ENCODE data around the gene ZBTB42.
"Not testable (repeated sequence)": the region's sequence is repeated elsewhere in the genome, so short reads cannot be mapped to it uniquely, and the experiment has no call there.

The ZBTB42 gene

DNA sequence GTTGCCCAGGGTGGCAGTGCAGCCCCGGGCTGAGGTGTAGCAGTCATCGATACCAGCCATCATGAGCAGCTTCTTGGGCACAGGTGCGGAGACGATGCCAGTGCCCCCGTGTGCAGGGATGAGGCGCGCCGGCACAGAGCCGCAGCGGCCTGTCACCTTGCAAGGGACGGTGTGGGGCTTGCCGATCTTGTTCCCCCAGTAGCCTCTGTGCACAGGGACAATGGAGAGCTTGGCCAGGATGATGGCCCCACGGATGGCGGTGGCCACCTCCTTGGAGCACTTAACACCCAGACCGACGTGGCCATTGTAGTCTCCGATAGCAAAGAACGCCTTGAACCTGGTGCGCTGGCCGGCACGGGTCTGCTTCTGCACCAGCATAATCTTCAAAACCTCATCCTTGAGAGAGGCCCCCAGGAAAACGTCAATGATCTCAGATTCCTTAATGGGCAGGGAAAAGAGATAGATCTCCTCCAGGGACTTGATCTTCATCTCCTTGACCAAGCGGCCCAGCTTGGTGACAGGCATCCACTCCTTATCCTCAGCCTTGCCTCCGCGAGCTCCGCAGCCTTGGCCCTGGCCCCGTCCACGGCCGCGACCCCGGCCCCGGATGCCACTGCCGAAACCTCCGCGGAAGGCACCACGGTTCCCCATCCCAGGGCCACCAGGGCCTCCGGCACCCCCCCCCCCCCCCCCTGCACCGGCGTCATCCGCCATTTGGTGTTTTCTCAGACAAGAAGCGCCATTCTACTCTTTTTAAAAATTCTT lies 35.5 kb downstream of the ZBTB42 start:
- not testable (repeated sequence) for DNase-seq (ENCODE audit: low read depth, low spot score)

DNA sequence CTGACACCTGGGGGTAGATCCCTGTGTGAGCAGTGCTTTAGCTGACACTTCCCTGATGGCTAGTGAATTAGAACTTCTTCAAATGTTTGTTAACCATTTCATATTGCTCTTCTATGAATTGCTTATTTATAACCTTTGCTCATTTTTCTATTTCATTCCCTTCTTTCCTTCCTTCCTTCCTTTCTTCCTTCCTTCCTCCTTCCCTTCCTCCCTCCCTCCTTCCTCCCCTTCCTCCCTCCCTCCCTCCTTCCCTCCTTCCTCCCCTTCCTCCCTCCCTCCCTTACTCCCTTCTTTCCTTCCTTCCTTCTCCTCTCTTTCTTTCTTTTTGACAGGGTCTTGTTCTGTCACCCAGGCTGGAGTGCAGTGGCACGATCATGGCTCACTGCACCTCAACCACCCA lies 40.8 kb downstream of the ZBTB42 start:
- DNase-seq (ENCODE audit: low read depth, low spot score) = no peak

DNA sequence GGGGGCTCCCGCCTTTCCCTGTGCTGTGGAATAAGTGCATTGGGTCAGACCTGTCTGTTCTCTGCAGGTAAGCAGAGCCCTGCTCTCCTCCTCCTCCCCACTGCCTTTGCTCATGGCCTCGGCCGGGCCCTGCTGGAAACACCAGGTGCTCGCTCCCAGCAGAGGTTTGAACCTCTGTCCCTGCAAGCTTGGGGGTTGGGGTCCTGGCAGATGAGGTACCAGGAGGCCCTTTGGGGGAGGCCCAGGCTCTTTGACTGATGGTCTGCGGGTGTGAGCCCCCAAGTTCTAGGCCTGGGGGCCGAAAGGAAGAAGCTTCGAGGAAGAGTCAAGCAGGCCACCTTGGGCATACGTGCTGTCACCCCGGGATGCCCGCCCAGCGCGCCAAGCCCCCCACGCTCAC lies 42.1 kb downstream of the ZBTB42 start:
- DNase-seq (ENCODE audit: low read depth, low spot score) = no peak

DNA sequence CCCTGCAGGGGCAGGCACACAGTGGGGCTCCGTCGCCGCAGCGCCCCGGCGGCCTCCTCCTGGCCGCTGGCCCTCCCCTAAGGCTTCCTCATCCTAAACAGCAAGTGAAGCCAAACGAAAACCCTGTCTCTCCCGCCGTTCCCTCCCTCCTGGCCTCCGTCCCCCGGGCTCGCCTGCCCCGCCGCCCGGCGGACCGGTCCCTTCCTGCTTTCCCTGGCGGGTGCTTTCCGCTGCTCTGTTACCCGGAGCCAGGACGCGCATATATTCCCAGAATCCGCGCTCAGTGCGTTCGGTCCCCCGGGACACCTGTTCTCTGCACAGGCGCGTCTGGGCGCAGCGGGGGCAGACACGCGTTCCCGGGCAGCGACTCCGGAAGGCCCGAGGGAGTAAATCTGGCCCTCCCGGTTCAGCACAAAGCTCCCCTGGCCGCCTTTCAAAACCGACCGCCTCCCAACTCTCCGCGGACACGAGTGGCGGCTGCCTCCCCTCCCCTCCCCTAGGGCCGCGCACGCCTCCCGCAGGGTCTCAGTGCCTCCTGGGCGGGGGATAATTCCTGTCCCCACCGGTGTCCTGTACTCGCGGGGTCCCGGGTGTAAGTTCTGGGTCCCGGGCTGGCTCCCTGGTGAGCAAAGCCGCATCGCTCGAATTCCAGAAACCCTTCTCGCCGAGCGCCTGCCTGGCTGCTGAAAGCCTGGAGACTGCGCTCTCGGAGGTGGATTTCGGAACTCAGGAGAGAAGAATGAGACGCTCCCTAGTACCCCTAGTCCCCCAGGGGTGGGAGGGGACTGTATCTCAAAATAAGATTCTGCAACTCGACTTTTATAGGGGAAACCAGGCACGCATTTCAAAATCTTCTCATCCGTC lies 42.8 kb downstream of the ZBTB42 start:
- no peak for DNase-seq (ENCODE audit: low read depth, low spot score)

DNA sequence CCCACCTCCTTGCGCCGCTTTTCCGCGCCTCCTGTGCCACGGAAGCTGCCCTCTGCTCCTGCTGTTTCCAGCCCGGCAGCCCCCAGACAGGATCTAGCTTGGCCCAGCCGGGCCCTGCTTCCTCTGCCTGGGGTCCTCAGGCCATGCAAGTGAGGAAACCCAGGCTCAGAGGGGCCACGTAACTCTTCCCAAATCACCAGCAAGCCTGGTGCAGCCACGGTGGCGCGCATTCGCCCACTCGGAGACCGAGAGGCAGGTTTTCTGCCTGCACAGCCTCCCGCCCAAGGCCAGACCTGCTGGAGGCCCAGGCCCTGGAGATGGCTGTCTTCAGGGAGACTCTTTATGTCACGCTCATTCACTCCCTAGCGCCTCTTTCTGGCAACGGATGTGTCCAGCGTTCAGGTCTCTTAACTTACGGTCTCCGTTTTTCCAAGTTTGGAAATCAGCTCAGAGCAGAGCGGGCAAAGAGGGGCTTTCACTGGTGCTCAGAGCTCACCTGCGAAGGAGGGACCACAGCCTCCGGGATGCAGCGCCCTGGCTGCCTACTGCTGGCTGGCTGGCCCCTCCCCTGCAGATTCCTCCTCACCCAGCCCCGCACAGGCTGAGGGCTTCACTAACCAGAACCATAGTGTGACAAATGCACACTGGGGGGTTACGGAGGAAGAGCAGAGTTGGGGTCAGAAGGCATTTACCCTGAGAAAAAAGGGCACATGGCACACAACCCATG lies 43.6 kb downstream of the ZBTB42 start:
- no peak for DNase-seq (ENCODE audit: low read depth, low spot score)

DNA sequence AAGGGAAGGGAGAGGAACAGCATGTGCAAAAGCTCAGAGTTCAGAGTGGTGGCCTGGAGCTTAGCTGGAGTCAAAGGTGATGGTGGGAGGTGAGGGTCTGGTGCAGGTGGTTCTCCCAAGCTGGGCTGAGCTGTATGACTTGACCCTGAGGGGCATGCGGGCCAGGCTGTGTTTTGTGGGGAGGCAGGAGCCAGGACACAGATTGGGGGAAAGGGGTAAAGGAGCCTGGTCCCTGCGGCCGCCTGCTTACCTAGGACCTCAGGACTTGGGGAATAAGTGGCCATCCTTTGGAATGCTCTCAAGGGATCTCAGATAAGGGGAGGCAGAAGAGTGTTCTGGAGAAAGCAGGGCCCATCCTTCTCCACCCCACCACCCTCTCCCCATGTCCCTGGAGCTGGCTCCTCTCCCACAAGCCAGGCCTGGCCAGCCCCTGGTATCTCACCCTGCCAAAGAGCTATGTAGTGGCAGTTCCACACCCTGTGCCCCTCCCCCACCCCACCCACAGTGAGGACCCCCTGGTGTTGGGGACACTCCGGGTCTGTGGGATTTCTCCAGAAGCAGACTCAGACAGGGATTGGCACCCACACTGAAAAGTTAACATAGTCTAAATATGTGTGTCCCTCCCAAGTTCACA lies 44.2 kb downstream of the ZBTB42 start:
- DNase-seq (ENCODE audit: low read depth, low spot score) = no peak

DNA sequence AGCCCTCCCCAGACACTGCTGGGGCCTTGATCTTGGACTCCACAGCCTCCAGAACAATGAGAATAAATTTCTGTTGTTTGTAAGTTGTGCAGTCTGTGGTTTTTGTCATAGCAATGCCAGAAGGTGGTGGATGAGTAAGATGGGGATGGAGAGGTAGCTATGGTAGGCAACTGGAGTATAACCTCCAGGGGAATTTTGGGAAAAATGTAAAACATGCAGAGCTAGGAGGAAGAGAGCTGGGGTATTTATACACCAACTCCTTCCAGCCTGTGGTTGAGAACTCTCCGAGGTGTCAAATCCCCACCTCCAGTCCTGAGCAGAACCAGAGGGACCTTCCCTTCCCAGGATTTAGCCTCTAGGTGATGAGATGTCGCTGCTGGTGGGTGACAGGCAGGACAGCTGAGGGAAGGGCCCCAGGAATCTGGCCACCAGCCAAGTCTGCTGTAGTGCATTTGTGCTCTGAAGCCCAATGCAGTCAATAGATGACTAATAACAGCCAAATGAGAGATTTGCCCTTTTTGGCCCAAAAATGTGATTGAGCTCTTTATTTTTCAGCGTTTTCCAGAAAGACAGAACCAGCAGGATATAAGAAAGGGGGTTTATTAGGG lies 45.0 kb downstream of the ZBTB42 start:
- DNase-seq (ENCODE audit: low read depth, low spot score) = no peak

DNA sequence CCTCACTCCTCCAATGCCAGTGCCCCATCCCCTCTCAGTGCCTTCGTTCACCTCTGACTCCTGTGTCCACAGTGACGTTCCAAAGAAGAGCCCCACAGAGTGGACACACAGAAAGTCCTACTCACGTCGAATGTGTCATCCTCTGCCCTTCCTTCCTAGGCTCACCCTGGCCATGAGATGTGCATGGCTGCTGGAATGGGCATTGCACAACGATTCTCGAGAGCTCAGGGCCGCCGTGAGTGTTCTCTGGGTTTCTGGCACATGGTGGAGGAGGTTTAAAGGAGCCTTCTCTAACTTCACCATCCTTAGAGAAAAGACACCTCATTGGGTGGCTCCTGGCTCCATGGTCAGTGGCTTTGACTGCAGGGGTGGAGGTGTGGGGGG lies 51.4 kb downstream of the ZBTB42 start:
- no peak for DNase-seq (ENCODE audit: low read depth, low spot score)
